CD4-positive, CD25-positive, alpha-beta regulatory T cell (primary cell): ENCODE results near the gene TNFSF10. TPM values are rescaled to one million over a fixed set of nuclear protein-coding genes. Genes with fewer than 3 reads are reported as not detected.
"Not testable (repeated sequence)": the region's sequence is repeated elsewhere in the genome, so short reads cannot be mapped to it uniquely, and the experiment has no call there.

Experiments
- ATAC-seq, 2 donors: fragments of 150-1000 bp; cut with Tn5 transposase; one replicate each; pipeline ENCODE4 v1.10.0; 2021; ENCODE audit warnings: low read depth in 2 of 2, moderate number of reproducible peaks in 2 of 2, moderate library complexity in 1 of 2
- DNase-seq, 3 donors: peaks; one replicate each; pipeline versions ENCODE4 v3.0.0 to v3.0.0-alpha.2; 2012 to 2022; ENCODE audit warnings: mixed read lengths in 1 of 3
- H3K27ac ChIP-seq: one replicate; pipeline ENCODE4 v1.7.0; 2013; ENCODE audit warnings: mild to moderate bottlenecking, low read length; ENCODE audit not compliant: insufficient read depth, poor library complexity, severe bottlenecking
- H3K27me3 ChIP-seq: one replicate; pipeline ENCODE4 v1.7.0; 2013; ENCODE audit warnings: low read length; ENCODE audit not compliant: control insufficient read depth, insufficient read depth
- H3K36me3 ChIP-seq: one replicate; pipeline ENCODE4 v1.7.0; 2013; ENCODE audit warnings: mild to moderate bottlenecking, low read length, moderate library complexity; ENCODE audit not compliant: control insufficient read depth, insufficient read depth
- H3K4me1 ChIP-seq: 2 replicates; pipeline ENCODE4 v1.7.0; 2013; ENCODE audit warnings: mild to moderate bottlenecking, low read length; ENCODE audit not compliant: insufficient read depth, control insufficient read depth, poor library complexity, severe bottlenecking
- H3K4me3 ChIP-seq: one replicate; pipeline ENCODE4 v1.7.0; 2013; ENCODE audit warnings: low read depth, mild to moderate bottlenecking, low read length, moderate library complexity
- H3K9me3 ChIP-seq, 2 experiments: 1 replicate in 1 of 2; 2 replicates in 1 of 2; pipeline ENCODE4 v1.7.0; 2013; ENCODE audit warnings: low read length in 2 of 2, mild to moderate bottlenecking in 1 of 2, moderate library complexity in 1 of 2; ENCODE audit not compliant: control insufficient read depth in 2 of 2
- H3K27ac Mint-ChIP-seq, 3 donors: one replicate each; pipeline ENCODE4 v1.8.0; 2020 to 2022; ENCODE audit warnings: mild to moderate bottlenecking in 3 of 3, mixed read lengths in 3 of 3, moderate library complexity in 2 of 3
- H3K27me3 Mint-ChIP-seq: one replicate; pipeline ENCODE4 v1.8.0; 2022; ENCODE audit warnings: mild to moderate bottlenecking, mixed read lengths
- H3K36me3 Mint-ChIP-seq: one replicate; pipeline ENCODE4 v1.8.0; 2020; ENCODE audit warnings: mixed read lengths
- H3K4me1 Mint-ChIP-seq, 4 donors: one replicate each; pipeline ENCODE4 v1.8.0; 2020 to 2022; ENCODE audit warnings: mixed read lengths in 4 of 4, mild to moderate bottlenecking in 1 of 4
- H3K4me3 Mint-ChIP-seq, 4 donors: one replicate each; pipeline ENCODE4 v1.8.0; 2020 to 2022; ENCODE audit warnings: mild to moderate bottlenecking in 4 of 4, mixed read lengths in 4 of 4, moderate library complexity in 3 of 4
- H3K9me3 Mint-ChIP-seq, 7 donors: one replicate each; pipeline ENCODE4 v1.8.0; 2020 to 2022; ENCODE audit warnings: mixed read lengths in 7 of 7, mild to moderate bottlenecking in 3 of 7, moderate library complexity in 2 of 7
- polyA plus RNA-seq, 4 donors: library from polyadenylated mRNA; unstranded; fragments of 300-500 nt; fragmentation: Illumina TruSeq; gene quantifications; one replicate each; pipeline ENCODE4 v1.2.3, GENCODE V29; 2021
- total RNA-seq: library from RNA; stranded (reverse); gene quantifications from one replicate; pipeline ENCODE4 v1.2.3, GENCODE V29; 2022

The TNFSF10 gene
- 29.1 TPM for total RNA-seq
- 10 to 100 TPM; 57.0 to 93.4 (median 60.7) TPM for polyA plus RNA-seq

DNA sequence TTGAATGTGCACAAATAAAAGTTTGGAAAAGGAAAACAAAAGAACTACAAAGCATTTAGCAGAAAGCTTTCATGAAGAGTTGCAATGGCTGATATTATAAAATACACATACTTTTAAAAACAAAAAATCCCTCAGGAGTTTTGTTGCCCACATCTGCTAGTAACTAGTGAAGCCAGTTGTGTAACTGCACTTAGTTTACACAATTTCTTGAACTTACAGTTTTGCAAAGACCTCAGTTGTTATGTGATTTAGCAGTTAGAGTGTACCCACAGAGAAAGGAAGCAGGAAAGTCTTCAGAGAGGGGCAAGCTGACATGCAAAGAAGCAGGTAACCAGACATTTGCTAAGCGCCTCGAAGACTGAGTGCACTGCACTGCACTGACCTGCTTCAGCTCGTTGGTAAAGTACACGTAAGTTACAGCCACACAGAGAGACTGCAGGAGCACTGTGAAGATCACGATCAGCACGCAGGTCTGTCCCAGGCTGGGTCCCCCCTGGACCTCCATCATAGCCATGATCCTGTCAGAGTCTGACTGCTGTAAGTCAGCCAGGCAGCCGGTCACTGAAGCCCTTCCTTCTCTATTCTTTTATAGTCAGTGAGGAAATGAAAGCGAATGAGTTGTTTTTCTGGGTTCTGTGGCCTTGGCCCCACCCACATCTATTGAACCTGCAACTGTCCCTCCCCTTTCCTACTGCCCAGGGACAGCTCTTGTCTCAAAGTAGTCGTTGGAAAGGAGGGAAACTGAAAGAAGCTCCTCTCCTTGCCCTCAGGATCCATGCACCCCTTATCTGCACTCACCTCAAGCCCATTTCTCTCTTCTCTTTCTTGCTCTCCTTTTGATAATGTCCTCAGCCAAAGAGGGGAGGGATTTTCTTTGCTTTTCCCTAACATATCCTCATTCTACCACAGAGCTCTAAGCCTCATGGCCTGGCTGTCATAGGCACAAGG is at the start of gene TNFSF10:
TNFSF10 (minus strand) TSS at position 560 of the 948 bp plus-strand sequence; CDS start at position 514, 46 bp downstream.
- ATAC-seq, result peak; percentile 85
- Mint-ChIP-seq H3K27ac (peak within 1 kb of the TSS; percentile 94 to 98 (median 97)), H3K4me3 (peak within 1 kb of the TSS; percentile 93 to 98 (median 96)), H3K27me3 (no peaks in the 10 kb centered on the region), H3K9me3 (no peaks in the 10 kb centered on the region), H3K4me1 (peaks cover 19 to 56% (median 35%) of the 10 kb centered on the region in 4 donors), H3K36me3 (peaks cover 4% of the 10 kb centered on the region)
- H3K36me3 ChIP-seq, result peaks cover 2% of the 10 kb centered on the region
- peak within 1 kb of the TSS; percentile 81 for H3K27ac ChIP-seq
- peak within 1 kb of the TSS; percentile 100 for H3K4me3 ChIP-seq
- H3K9me3 ChIP-seq, result no peaks in the 10 kb centered on the region
- H3K4me1 ChIP-seq, result peaks cover 39% of the 10 kb centered on the region
- peak; percentile 28 to 93 (median 61) for DNase-seq
- no peaks in the 10 kb centered on the region for H3K27me3 ChIP-seq

DNA sequence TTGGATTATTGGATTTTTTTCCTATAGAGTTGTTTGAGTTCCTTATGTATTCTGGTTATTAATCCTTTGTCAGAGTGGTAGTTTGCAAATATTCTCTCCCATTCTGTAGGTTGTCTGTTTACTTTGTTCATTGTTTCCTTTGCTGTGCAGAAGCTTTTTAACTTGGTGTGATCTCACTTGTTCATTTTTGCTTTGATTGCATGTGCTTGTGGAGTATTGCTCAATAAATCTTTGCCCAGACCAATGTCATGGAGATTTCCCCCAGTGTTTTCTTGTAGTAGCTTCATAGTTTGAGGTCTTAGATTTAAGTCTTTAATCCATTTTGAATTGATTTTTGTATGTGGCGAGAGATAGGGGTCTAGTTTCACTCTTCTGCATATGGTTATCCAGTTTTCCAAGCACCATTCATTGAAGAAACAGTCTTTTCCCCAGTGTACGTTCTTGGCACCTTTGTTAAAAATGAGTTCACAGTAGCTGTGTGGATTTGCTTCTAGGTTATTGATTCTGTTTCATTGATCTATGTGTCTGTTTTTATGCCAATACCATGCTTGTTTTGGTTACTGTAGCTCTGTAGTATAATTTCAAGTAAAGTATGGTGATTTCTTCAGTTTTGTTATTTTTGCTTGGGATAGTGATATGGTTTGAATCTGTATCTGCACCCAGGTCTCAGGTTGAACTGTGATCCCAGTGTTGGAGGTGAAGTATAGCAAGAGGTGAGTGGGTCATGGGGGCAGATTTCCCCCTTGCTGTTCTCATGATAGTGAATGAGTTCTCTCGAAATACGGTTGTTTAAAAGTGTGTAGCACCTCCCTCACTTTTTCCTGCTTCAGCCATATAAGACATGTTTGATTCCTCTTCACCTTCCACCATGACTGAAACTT is 46.1 kb upstream of the TNFSF10 start:
- Mint-ChIP-seq H3K4me3 (no peak overlapping the region), H3K27ac (no peak overlapping the region), H3K9me3 (peaks cover 0 to 18% (median 3%) of the 10 kb centered on the region in 7 donors), H3K36me3 (no peaks in the 10 kb centered on the region), H3K27me3 (no peaks in the 10 kb centered on the region), H3K4me1 (peaks cover 0 to 5% (median 3%) of the 10 kb centered on the region in 4 donors)
- Histone ChIP-seq H3K4me3 (no peak overlapping the region), H3K36me3 (no peaks in the 10 kb centered on the region), H3K27me3 (no peaks in the 10 kb centered on the region), H3K9me3 (peaks cover 6 to 9% of the 10 kb centered on the region in 2 experiments), H3K4me1 (no peaks in the 10 kb centered on the region), H3K27ac (no peak overlapping the region)
- ATAC-seq (no peak), DNase-seq (no peak)

DNA sequence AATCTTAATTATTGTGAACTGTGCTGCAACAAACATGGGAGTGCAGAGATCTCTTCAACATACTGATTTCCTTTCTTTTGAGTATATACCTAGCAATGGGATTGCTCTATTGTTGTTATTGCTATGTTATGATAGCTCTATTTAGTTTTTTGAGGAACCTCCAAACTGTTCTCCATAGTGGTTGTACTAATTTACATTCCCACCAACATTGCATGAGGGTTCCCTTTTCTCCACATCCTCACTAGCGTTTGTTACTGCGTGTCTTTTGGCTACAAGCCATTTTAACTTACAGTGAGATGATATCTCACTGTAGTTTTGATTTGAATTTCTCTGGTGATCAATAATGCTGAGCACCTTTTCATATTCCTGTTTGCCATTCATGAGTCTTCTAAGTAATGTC is 45.5 kb upstream of the TNFSF10 start:
- DNase-seq (no peak), ATAC-seq (no peak)
- Histone ChIP-seq H3K4me3 (no peak overlapping the region), H3K36me3 (no peaks in the 10 kb centered on the region), H3K27ac (no peak overlapping the region), H3K4me1 (peaks cover under 1% of the 10 kb centered on the region), H3K9me3 (peaks cover 6 to 9% of the 10 kb centered on the region in 2 experiments), H3K27me3 (no peaks in the 10 kb centered on the region)
- Mint-ChIP-seq H3K4me1 (peaks cover 5 to 8% (median 6%) of the 10 kb centered on the region in 4 donors), H3K4me3 (no peak overlapping the region), H3K27me3 (no peaks in the 10 kb centered on the region), H3K36me3 (no peaks in the 10 kb centered on the region), H3K27ac (no peak overlapping the region), H3K9me3 (peaks cover 0 to 18% (median 3%) of the 10 kb centered on the region in 7 donors)

DNA sequence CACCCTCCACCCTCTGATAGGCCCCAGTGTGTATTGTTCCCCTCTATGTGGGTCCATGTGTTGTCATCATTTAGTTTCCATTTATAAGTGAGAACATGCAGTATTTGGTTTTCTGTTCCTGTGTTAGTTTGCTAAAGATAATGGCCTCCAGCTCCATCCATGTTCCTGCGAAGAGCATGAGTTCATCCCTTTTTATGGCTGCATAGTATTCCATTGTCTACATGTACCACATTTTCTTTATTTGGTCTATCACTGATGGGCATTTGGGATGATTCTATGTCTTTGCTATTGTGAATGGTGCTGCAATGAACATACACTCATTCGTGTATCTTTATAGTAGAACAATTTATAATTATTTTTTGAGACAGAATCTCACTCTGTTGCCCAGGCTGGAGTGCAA is 43.6 kb upstream of the TNFSF10 start:
- H3K4me1 ChIP-seq, result peaks cover 18% of the 10 kb centered on the region
- not testable (repeated sequence) for H3K27me3 ChIP-seq, H3K36me3 ChIP-seq, H3K4me3 ChIP-seq, H3K27ac Mint-ChIP-seq, H3K27ac ChIP-seq, DNase-seq, H3K9me3 ChIP-seq, H3K4me3 Mint-ChIP-seq, ATAC-seq, H3K27me3 Mint-ChIP-seq, H3K36me3 Mint-ChIP-seq
- H3K9me3 Mint-ChIP-seq, result peaks cover 0 to 18% (median 3%) of the 10 kb centered on the region in 7 donors
- H3K4me1 Mint-ChIP-seq, result peaks cover 15 to 25% (median 21%) of the 10 kb centered on the region in 4 donors

DNA sequence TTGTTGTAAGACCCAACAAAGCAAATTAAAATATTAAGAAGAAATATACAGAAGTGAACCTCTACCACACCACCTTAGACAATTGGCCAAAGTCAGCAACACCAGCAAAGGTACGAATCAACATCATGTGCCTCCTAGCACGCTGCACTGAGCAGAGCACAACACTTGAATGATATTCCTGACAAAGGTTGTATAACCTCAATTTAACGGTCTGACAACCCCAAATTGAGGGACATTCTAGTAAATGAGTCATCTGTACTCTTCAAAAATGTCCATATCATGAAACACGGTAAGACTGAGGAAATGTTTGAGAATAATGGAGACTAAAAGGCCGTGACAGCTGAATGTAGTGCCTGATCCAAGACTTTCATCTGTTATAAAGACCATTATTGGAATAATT is 41.3 kb upstream of the TNFSF10 start:
- DNase-seq (no peak), ATAC-seq (no peak)
- Histone ChIP-seq H3K27me3 (no peaks in the 10 kb centered on the region), H3K27ac (no peak overlapping the region), H3K4me1 (peaks cover 18% of the 10 kb centered on the region), H3K4me3 (no peak overlapping the region), H3K9me3 (no peaks in the 10 kb centered on the region), H3K36me3 (no peaks in the 10 kb centered on the region)
- Mint-ChIP-seq H3K9me3 (peaks cover 0 to 9% (median 0%) of the 10 kb centered on the region in 7 donors), H3K27me3 (no peaks in the 10 kb centered on the region), H3K27ac (no peak overlapping the region), H3K4me3 (no peak overlapping the region), H3K36me3 (no peaks in the 10 kb centered on the region), H3K4me1 (peaks cover 10 to 27% (median 22%) of the 10 kb centered on the region in 4 donors)

DNA sequence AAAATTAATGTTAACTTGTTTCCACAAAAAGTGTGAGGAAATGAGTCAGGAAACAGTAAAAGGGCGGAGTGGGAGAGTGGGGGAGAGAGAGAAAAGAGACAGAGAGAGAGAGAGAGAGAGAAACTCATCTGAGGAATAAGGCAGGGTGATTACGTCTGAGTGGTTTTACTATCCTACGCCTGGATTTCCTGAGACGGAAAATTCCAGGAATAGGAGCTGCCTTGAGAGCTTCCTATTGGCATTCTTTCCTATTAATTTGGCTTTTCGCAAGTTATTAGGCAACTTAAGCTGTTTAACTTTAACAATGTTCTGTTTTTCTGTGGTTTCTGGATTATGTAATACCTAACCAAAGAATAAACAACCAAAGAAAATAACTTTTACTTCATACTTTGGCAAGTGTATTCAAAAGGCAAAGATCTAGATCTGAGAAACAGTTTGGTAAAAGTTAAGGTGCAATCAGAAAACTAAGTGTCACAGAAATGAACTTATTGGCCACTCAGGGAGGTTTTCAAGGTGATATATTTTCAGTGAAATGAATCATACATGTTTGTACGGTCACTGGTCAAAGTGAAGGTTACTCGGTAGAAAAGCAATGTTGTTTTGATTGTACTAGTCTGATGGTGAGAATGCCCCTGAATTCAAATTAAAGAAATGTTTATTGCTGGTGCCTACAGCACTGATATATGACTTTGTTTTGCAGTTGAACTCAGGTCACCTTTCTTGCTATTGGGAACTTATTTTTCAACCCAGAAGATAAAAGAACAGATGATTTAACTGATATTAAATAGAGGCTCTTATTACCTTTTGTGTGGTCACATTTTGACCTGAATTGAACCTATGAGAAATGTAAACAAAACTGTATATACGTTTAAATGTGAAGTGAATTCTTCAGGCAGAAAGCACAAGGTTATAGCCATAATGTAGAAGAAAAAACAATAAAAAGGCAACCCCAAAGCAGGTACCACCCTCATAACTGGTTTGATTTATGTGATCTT is 39.9 kb upstream of the TNFSF10 start:
- Histone ChIP-seq H3K27ac (peak overlapping the region; percentile 27), H3K4me3 (peak overlapping the region; percentile 55), H3K36me3 (no peaks in the 10 kb centered on the region), H3K9me3 (no peaks in the 10 kb centered on the region), H3K4me1 (peaks cover 18% of the 10 kb centered on the region), H3K27me3 (no peaks in the 10 kb centered on the region)
- Mint-ChIP-seq H3K36me3 (no peaks in the 10 kb centered on the region), H3K4me1 (peaks cover 10 to 27% (median 21%) of the 10 kb centered on the region in 4 donors), H3K4me3 (peak overlapping the region; percentile 8 to 82 (median 54)), H3K27ac (peak overlapping the region; percentile 16 to 86 (median 84)), H3K9me3 (peaks cover 0 to 3% (median 0%) of the 10 kb centered on the region in 7 donors), H3K27me3 (peaks cover 4% of the 10 kb centered on the region)
- ATAC-seq (no peak), DNase-seq (peak in 1 of 3 donors; percentile 47)
